Measurements from ENCODE around the gene GPHA2.

DNA sequence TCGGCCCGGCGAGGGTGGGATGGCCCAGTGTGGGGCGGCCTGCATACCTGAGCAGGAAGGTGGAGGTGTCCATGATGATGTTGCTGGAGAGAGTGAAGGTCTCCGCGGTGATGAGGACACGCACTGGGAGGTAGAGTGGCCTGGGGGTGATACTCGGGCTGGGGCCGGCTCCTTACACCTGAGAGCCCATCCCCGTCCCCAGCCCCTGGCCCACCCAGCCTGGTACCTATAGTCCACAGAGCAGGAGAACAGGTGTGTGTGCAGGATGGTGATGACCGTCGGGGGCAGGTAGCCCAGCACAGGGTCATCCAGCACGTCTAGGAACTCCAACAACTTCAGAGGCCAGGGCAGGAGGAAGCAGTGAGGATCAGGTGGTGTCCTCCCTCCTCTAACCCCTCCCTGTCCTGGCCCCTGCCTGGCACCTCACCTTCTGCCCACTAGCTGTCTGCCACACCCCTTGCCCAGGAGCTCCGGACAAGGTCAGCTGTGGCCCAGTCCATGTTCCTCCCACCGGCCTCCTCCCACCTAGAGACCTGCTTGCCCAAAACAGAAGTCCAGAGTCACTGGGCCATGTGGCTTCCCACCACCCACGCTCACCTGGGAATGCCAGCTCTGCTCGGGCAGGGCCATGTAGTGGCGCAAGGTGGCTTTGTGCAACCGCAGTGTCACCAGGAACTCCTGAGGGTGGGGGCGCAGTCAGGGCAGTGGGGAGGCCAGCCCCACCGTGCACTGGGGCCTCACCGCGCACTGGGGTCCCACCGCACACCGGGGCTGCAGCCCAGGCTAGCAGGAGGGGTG, 30.0 kb downstream of the GPHA2 start:
- TF ChIP-seq, protein P1, sequence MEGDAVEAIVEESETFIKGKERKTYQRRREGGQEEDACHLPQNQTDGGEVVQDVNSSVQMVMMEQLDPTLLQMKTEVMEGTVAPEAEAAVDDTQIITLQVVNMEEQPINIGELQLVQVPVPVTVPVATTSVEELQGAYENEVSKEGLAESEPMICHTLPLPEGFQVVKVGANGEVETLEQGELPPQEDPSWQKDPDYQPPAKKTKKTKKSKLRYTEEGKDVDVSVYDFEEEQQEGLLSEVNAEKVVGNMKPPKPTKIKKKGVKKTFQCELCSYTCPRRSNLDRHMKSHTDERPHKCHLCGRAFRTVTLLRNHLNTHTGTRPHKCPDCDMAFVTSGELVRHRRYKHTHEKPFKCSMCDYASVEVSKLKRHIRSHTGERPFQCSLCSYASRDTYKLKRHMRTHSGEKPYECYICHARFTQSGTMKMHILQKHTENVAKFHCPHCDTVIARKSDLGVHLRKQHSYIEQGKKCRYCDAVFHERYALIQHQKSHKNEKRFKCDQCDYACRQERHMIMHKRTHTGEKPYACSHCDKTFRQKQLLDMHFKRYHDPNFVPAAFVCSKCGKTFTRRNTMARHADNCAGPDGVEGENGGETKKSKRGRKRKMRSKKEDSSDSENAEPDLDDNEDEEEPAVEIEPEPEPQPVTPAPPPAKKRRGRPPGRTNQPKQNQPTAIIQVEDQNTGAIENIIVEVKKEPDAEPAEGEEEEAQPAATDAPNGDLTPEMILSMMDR (IDR thresholded peaks at IDR 0.05; ENCODE audit: low read length), result no peak
- no peak for TF ChIP-seq EZH2 (optimal IDR thresholded peaks at IDR 0.05; ENCODE audit: low read depth, low read length)
